Transverse colon (tissue), 4 donors: ENCODE results near the gene TGFBR2. TPM values are rescaled to one million over a fixed set of nuclear protein-coding genes. Genes with fewer than 3 reads are reported as not detected.

Experiments used
- DNase-seq: peaks from one replicate; pipeline ENCODE4 v3.0.0-alpha.2; 2019
- H3K27ac ChIP-seq, 4 donors: fragments of 200-600 bp; sonication (generic); 2 replicates each; pipeline ENCODE4 v1.5.1; 2016 to 2018; ENCODE audit warnings: inconsistent platforms in 4 of 4
- H3K27me3 ChIP-seq: fragments of 200-600 bp; sonication (generic); 2 replicates; pipeline ENCODE4 v1.5.1; 2017; ENCODE audit warnings: inconsistent platforms
- H3K36me3 ChIP-seq, 4 donors: fragments of 200-600 bp; sonication (generic); 2 replicates each; pipeline ENCODE4 v1.5.1; 2017 to 2019; ENCODE audit warnings: inconsistent platforms in 4 of 4
- H3K4me1 ChIP-seq, 4 donors: fragments of 200-600 bp; sonication (generic); 2 replicates each; pipeline ENCODE4 v1.5.1; 2017 to 2020; ENCODE audit warnings: inconsistent platforms in 4 of 4
- H3K4me3 ChIP-seq, 4 donors: fragments of 200-600 bp; sonication (generic); 1 replicate in 1 of 4; 2 replicates in 3 of 4; pipeline versions ENCODE4 v1.5.1 to v1.6.1; 2017 to 2019; ENCODE audit warnings: inconsistent platforms in 4 of 4
- H3K9me3 ChIP-seq, 2 donors: fragments of 200-600 bp; sonication (generic); 2 replicates each; pipeline ENCODE4 v1.5.1; 2017 to 2019; ENCODE audit warnings: inconsistent platforms in 2 of 2
- EP300 ChIP-seq: sonication (generic); formaldehyde crosslinking; IDR thresholded peaks from one replicate; pipeline ENCODE4 v1.6.1; 2017; ENCODE audit warnings: antibody characterized with exemption, low read depth
- POLR2A ChIP-seq: fragments of 450-650 bp; IDR thresholded peaks from one replicate; pipeline ENCODE4 v1.6.1; 2016; ENCODE audit warnings: antibody characterized with exemption, mild to moderate bottlenecking, moderate library complexity
- POLR2AphosphoS5 ChIP-seq, 3 donors: sonication (generic); formaldehyde crosslinking; IDR thresholded peaks; one replicate each; pipeline ENCODE4 v1.6.1; 2016; ENCODE audit warnings: antibody characterized with exemption in 3 of 3
- WGBS, 2 donors: methylation state at CpG; one replicate each; pipeline ENCODE4 v1.1.5; 2018; ENCODE audit warnings: low coverage in 1 of 2; 5-methylcytosine and 5-hydroxymethylcytosine counted together
- in situ Hi-C, 4 donors: fragments of 200-750 bp; cut with MboI; loops; one replicate each; pipeline versions ENCODE4 v1.15.0 to v1.15.1; 2017; ENCODE audit warnings: low sequenced_read_pairs in 3 of 4, low pct_ligation_motif_present in 1 of 4, low pct_unique_long_range_greater_than_20kb in 1 of 4
- intact Hi-C: fragments of 100-400 bp; cut with DNase I; formaldehyde crosslinking; loops from one replicate; pipeline ENCODE4 v1.15.1; 2023; ENCODE audit warnings: low total_unique reads
- total RNA-seq, 4 donors: library from RNA; depleted of rRNA; stranded (reverse); fragments of >200 nt; gene quantifications; one replicate each; pipeline ENCODE4 v1.1.0, GENCODE V29; 2016
- TF ChIP-seq, protein P1 (sequence below), 5 experiments: fragments of 200-600 bp in 3 of 5; fragments of 450-650 bp in 2 of 5; sonication (generic) in 3 of 5; IDR thresholded peaks; 1 replicate in 2 of 5; 2 replicates in 3 of 5; pipeline ENCODE4 v1.5.1; 2016 to 2017; ENCODE audit warnings: antibody characterized with exemption in 5 of 5, inconsistent platforms in 3 of 5, mild to moderate bottlenecking in 2 of 5, moderate library complexity in 1 of 5

TGFBR2 gene
- total RNA-seq, 4 donors from 2014 or later, result 63.2 to 179 (median 98.5) TPM

DNA sequence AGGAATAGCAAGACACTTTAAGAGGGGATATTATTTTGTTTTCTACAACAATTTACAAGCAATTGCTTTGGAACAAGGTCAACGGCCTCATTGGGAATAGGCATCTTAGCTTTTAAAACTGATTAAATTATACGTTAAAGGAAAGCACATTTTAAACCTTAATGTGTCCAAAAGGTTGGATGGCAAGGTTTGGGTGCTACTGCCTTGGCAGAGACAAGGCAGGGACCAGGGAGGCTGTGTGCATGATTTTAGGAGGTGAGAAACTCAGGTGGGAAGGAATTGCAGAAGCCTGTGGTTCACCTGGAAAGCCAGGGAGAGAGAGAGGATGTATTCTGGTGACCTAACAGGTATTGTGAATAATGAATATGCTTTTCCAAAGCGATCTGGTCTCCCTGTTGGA, 54.3 kb downstream of the TGFBR2 start:
- intact Hi-C loops (no loop called here), in situ Hi-C loops (no loop called here)
- Histone ChIP-seq H3K4me3 (no peak overlapping the region), H3K9me3 (no peaks in the 10 kb centered on the region), H3K4me1 (peaks cover 14 to 80% (median 38%) of the 10 kb centered on the region in 4 donors), H3K27ac (peak overlapping the region; percentile 7 to 78 (median 72)), H3K36me3 (peaks cover 0 to 8% (median 0%) of the 10 kb centered on the region in 4 donors), H3K27me3 (no peaks in the 10 kb centered on the region)
- TF ChIP-seq POLR2A, result no peak
- no peak for TF ChIP-seq EP300
- TF ChIP-seq, protein P1, sequence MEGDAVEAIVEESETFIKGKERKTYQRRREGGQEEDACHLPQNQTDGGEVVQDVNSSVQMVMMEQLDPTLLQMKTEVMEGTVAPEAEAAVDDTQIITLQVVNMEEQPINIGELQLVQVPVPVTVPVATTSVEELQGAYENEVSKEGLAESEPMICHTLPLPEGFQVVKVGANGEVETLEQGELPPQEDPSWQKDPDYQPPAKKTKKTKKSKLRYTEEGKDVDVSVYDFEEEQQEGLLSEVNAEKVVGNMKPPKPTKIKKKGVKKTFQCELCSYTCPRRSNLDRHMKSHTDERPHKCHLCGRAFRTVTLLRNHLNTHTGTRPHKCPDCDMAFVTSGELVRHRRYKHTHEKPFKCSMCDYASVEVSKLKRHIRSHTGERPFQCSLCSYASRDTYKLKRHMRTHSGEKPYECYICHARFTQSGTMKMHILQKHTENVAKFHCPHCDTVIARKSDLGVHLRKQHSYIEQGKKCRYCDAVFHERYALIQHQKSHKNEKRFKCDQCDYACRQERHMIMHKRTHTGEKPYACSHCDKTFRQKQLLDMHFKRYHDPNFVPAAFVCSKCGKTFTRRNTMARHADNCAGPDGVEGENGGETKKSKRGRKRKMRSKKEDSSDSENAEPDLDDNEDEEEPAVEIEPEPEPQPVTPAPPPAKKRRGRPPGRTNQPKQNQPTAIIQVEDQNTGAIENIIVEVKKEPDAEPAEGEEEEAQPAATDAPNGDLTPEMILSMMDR (IDR thresholded peaks at IDR 0.05), result no peak
- no peak for TF ChIP-seq POLR2AphosphoS5 (IDR thresholded peaks at IDR 0.05)
- DNase-seq, result no peak
- 50 to 93% methylated on average over 1 to 3 of the region's 3 CpGs for WGBS, 2 donors

DNA sequence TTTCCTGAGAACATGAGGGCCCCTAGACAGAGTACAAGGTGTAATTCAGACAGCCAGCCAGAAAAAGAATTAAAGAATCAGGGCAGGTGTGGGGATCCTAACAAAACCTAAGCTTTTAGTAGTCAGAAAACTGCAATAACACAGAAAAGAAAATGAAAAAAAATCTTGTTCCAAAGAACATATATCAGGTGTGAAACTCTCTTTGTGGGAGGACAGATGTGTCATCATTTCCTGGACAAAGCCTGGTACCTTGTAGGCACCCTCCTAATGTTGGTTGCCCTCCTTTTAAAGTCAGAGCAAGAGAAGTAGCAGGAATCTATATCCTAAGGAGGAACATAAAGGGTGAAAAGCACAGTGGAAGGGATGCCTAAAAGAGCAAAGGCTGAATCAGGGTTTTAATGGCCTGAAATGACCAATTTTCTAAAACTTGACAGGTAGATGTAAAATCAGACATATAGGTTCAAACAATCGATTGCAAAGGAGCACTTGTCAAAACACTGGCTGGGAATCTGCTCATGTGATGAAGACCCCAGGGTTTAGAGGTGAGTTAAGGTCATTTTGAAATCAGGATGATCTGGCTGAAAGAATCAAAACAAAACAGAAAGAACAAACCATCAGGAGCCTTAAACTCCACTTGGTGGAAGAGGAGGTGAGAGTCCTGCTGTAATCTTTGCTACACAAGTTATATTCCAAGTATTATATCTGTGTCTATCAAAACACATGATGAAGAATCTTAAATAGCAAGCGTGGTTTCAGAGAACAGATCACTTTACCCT, 54.9 kb downstream of the TGFBR2 start:
- TF ChIP-seq POLR2AphosphoS5 (IDR thresholded peaks at IDR 0.05), result no peak
- TF ChIP-seq, protein P1 (IDR thresholded peaks at IDR 0.05), result no peak
- no peak for TF ChIP-seq EP300
- no peak for TF ChIP-seq POLR2A
- intact Hi-C loops, result no loop called here
- H3K27me3 ChIP-seq, result no peaks in the 10 kb centered on the region
- H3K4me3 ChIP-seq, result no peak overlapping the region
- H3K9me3 ChIP-seq, result no peaks in the 10 kb centered on the region
- in situ Hi-C loops, result no loop called here
- peaks cover 14 to 80% (median 38%) of the 10 kb centered on the region in 4 donors for H3K4me1 ChIP-seq
- H3K27ac ChIP-seq, result peak overlapping the region; percentile 1 to 78 (median 42)
- peaks cover 0 to 1% (median 0%) of the 10 kb centered on the region in 4 donors for H3K36me3 ChIP-seq
- DNase-seq, result no peak
- WGBS, 2 donors, result 71 to 81% methylated on average over 1 to 2 of the region's 2 CpGs

DNA sequence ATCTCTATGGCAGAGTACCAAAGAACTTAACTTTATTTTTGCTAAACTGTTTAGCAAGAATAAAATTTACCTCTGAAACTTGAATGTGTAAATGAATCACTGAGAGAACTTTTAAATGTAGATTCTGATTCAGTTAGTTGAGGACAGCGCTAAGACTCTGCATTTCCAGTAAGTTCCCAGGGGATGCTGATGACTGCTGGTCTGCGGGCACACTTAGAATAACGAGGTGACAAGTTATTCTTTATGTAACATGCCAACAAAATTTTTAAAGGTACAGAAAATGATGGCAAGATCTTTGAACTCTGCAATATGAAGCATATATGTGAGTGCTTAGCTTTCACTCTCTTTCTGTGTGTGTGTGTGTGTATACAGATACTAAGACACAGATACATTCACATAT, 56.4 kb downstream of the TGFBR2 start:
- H3K9me3 ChIP-seq, result no peaks in the 10 kb centered on the region
- no peaks in the 10 kb centered on the region for H3K27me3 ChIP-seq
- intact Hi-C loops (no loop called here), in situ Hi-C loops (no loop called here)
- no peak overlapping the region for H3K27ac ChIP-seq
- no peak for DNase-seq
- H3K36me3 ChIP-seq, result no peaks in the 10 kb centered on the region
- H3K4me1 ChIP-seq, result peaks cover 17 to 80% (median 34%) of the 10 kb centered on the region in 4 donors
- WGBS, 2 donors, result 69 to 71% methylated on average over 3 of the region's 3 CpGs
- TF ChIP-seq POLR2AphosphoS5 (IDR thresholded peaks at IDR 0.05) (no peak), EP300 (no peak), POLR2A (no peak)
- TF ChIP-seq, protein P1 (IDR thresholded peaks at IDR 0.05), result no peak
- no peak overlapping the region for H3K4me3 ChIP-seq

DNA sequence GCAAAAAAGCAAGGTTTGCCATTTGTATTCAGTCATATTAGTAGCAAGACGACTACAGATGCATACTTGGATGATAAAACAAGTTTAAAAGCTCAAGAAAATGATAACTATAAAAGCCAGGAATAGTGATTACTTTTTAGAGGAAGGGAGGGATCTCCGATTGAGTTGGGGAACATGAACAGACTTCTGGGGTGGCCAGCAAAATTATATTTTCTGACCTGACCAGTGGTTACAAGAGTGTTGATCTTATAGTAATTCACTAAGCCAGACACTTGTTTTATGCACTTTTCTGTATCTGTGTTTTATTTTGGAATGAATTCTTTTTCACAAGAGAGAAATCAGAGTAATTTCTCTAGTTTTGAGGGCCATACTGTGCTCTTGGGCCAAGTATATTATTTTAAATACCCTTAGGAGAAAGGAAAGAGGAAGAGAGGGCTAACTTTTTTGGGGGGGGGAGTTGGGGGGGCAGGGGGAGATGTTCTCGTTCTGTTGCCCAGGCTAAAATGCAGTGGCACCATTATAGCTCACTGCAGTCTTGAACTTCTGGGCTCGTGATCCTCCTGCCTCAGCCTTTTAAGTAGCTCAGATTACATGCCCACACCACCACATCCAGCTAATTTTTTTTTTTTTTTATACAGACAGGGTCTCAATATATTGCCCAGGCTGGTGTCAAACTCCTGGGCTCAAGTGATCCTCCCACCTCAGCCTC, 57.3 kb downstream of the TGFBR2 start:
- no peak for DNase-seq
- 82 to 94% methylated on average over 4 of the region's 4 CpGs for WGBS, 2 donors
- Histone ChIP-seq H3K27me3 (no peaks in the 10 kb centered on the region), H3K36me3 (no peaks in the 10 kb centered on the region), H3K4me1 (peaks cover 10 to 71% (median 26%) of the 10 kb centered on the region in 4 donors), H3K4me3 (no peak overlapping the region), H3K27ac (peak overlapping the region in 2 of 4 donors; percentile 25 to 26), H3K9me3 (no peaks in the 10 kb centered on the region)
- in situ Hi-C loops (no loop called here), intact Hi-C loops (no loop called here)
- TF ChIP-seq, protein P1 (IDR thresholded peaks at IDR 0.05), result no peak
- TF ChIP-seq POLR2A (no peak), EP300 (no peak), POLR2AphosphoS5 (IDR thresholded peaks at IDR 0.05) (no peak)
